ENCODE data around the gene HSD17B4. TPM values are rescaled to one million over a fixed set of nuclear protein-coding genes. Genes with fewer than 3 reads are reported as not detected.

Gene HSD17B4
- total and polyA plus RNA-seq, 9 of the 15 experiments (the other 6 are each of a cell fraction or from before 2014, with no cell fraction given), result 50.6 to 187 (median 94.6) TPM

DNA sequence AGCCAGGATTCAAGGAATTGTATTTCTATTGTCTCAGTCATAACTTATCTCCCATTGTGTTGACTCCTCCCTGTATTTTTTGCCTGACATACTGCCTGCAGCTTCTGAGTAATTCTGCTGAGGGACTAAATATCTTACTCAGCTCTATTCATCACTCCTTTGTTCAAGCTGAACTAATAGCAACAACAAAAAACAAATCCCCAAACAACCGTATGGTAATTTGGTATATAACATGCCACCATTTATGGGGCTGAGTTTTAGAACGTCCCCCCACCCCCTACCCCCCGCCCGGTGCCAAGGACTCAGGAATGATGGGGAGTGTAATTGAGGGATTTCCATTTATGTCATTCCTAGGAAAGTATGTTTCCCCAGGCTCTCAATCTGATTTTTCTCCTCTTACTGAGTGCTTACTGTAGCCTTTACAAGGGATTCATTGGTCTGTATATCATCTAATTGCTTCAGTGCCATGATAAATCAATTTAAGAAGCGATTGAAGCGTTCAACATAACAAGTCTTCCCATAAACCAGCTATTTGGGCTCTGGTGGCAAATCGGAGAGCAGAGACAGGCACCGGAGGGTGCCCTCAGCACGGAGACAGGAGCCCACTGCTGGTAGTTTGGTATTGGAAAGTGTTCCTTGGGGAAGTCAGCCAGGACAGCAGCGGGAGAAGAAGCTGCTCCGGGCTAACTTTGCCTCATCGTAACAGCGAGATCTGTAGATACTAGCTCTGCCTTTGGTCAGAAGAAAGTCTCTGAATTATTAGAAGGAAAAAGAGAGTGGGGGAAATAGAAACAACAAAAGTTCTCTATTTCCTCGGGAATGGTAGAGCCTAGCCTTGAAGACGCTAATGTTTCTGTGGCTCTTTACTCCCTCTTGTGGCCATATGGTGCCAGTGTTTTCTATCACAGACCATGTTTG lies 40.7 kb upstream of the HSD17B4 start (continued):
- TF ChIP-seq EP400 (IDR thresholded peaks at IDR 0.05), result peak; percentile 35
- no peak for TF ChIP-seq SREBF2 (CRISPR knock-in tag; IDR thresholded peaks at IDR 0.05)
- no peak for TF ChIP-seq ZSCAN32 (CRISPR knock-in tag; IDR thresholded peaks at IDR 0.05)
- TF ChIP-seq RBBP5 (IDR thresholded peaks at IDR 0.05; ENCODE audit: borderline replicate concordance, insufficient read depth, low read length, poor library complexity, severe bottlenecking), result no peak
- TF ChIP-seq RCOR1 (IDR thresholded peaks at IDR 0.05; ENCODE audit: borderline replicate concordance in 1 of 2, low read depth in 2 of 2, low read length in 2 of 2), result no peak
- no peak for TF ChIP-seq OTX1 (CRISPR knock-in tag; IDR thresholded peaks at IDR 0.05)
- TF ChIP-seq SRSF3 (IDR thresholded peaks at IDR 0.05; ENCODE audit: insufficient read depth, low read length), result no peak
- no peak for TF ChIP-seq ZFP30 (CRISPR knock-in tag; IDR thresholded peaks at IDR 0.05; ENCODE audit: borderline replicate concordance)
- no peak for TF ChIP-seq ETV5 (CRISPR knock-in tag; IDR thresholded peaks at IDR 0.05; ENCODE audit: low read depth)
- no peak for TF ChIP-seq ZNF282 (CRISPR knock-in tag; IDR thresholded peaks at IDR 0.05)
- TF ChIP-seq MYNN (IDR thresholded peaks at IDR 0.05), result 0 out of 2 replicates have a peak, but pooled peaks have one; percentile 51
- TF ChIP-seq MYNN (CRISPR knock-in tag; IDR thresholded peaks at IDR 0.05), result no peak
- TF ChIP-seq NR2C1 (IDR thresholded peaks at IDR 0.05), result no peak
- TF ChIP-seq NR2C1 (tag; IDR thresholded peaks at IDR 0.05), result no peak
- 0 out of 4 replicates have a peak, but pooled peaks of 1 of the 2 experiments have one; percentile 19 for TF ChIP-seq TBL1XR1 (IDR thresholded peaks at IDR 0.05; ENCODE audit: low read length in 2 of 2)
- TF ChIP-seq PHTF2 (CRISPR knock-in tag; IDR thresholded peaks at IDR 0.05), result no peak
- no peak for TF ChIP-seq HSF4 (CRISPR knock-in tag; IDR thresholded peaks at IDR 0.05; ENCODE audit: borderline replicate concordance)
- no peak for TF ChIP-seq RBM22 (IDR thresholded peaks at IDR 0.05; ENCODE audit: low read depth, low read length, poor library complexity, severe bottlenecking)
- no peak for TF ChIP-seq MECOM (CRISPR knock-in tag; IDR thresholded peaks at IDR 0.05)
- TF ChIP-seq, protein P1, sequence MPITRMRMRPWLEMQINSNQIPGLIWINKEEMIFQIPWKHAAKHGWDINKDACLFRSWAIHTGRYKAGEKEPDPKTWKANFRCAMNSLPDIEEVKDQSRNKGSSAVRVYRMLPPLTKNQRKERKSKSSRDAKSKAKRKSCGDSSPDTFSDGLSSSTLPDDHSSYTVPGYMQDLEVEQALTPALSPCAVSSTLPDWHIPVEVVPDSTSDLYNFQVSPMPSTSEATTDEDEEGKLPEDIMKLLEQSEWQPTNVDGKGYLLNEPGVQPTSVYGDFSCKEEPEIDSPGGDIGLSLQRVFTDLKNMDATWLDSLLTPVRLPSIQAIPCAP (CRISPR knock-in tag; IDR thresholded peaks at IDR 0.05; ENCODE audit: borderline replicate concordance), result no peak
- TF ChIP-seq, protein P2, sequence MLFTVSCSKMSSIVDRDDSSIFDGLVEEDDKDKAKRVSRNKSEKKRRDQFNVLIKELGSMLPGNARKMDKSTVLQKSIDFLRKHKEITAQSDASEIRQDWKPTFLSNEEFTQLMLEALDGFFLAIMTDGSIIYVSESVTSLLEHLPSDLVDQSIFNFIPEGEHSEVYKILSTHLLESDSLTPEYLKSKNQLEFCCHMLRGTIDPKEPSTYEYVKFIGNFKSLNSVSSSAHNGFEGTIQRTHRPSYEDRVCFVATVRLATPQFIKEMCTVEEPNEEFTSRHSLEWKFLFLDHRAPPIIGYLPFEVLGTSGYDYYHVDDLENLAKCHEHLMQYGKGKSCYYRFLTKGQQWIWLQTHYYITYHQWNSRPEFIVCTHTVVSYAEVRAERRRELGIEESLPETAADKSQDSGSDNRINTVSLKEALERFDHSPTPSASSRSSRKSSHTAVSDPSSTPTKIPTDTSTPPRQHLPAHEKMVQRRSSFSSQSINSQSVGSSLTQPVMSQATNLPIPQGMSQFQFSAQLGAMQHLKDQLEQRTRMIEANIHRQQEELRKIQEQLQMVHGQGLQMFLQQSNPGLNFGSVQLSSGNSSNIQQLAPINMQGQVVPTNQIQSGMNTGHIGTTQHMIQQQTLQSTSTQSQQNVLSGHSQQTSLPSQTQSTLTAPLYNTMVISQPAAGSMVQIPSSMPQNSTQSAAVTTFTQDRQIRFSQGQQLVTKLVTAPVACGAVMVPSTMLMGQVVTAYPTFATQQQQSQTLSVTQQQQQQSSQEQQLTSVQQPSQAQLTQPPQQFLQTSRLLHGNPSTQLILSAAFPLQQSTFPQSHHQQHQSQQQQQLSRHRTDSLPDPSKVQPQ (CRISPR knock-in tag; IDR thresholded peaks at IDR 0.05; ENCODE audit: borderline replicate concordance), result no peak
- TF ChIP-seq TAF7 (tag; IDR thresholded peaks at IDR 0.05), result no peak
- TF ChIP-seq ZSCAN29 (IDR thresholded peaks at IDR 0.05), result no peak
- no peak for TF ChIP-seq KDM1A (IDR thresholded peaks at IDR 0.05)
- TF ChIP-seq, protein P3, sequence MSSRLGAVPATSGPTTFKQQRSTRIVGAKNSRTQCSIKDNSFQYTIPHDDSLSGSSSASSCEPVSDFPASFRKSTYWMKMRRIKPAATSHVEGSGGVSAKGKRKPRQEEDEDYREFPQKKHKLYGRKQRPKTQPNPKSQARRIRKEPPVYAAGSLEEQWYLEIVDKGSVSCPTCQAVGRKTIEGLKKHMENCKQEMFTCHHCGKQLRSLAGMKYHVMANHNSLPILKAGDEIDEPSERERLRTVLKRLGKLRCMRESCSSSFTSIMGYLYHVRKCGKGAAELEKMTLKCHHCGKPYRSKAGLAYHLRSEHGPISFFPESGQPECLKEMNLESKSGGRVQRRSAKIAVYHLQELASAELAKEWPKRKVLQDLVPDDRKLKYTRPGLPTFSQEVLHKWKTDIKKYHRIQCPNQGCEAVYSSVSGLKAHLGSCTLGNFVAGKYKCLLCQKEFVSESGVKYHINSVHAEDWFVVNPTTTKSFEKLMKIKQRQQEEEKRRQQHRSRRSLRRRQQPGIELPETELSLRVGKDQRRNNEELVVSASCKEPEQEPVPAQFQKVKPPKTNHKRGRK (tag; IDR thresholded peaks at IDR 0.05), result no peak
